ENCODE results near the gene MALT1. TPM values are rescaled to one million over a fixed set of nuclear protein-coding genes. Genes with fewer than 3 reads are reported as not detected.
A peak's percentile ranks its signal among the peaks of the same experiment; 100 is the strongest.
"Not testable (repeated sequence)": the region's sequence is repeated elsewhere in the genome, so short reads cannot be mapped to it uniquely, and the experiment has no call there.

Gene MALT1
- total RNA-seq, 1 donor from 2014 or later: 34.4 TPM

- ATAC-seq: no peak
These were observed 67.1 kb downstream of the MALT1 start for GRCh38 chr18:58738322-58738721.

DNA sequence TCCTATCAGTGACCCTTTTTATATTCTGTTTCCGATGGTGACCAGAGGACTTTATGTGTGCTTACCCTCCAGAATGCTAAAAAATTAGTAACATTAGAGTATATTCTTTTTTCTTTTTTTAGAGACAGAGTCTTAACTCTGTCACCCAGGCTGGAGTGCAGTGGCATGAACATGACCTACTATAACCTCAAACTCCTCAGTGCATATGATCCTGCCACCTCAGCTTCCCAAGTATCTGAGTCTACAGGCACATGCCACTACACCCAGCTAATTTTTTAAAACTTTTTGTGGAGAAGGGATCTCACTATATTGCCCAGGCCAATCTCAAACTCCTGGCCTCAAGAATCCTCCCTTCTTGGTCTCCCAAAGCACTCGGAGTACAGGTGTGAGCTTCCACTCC lies 74.6 kb downstream of the MALT1 start:
- no peak for ATAC-seq

DNA sequence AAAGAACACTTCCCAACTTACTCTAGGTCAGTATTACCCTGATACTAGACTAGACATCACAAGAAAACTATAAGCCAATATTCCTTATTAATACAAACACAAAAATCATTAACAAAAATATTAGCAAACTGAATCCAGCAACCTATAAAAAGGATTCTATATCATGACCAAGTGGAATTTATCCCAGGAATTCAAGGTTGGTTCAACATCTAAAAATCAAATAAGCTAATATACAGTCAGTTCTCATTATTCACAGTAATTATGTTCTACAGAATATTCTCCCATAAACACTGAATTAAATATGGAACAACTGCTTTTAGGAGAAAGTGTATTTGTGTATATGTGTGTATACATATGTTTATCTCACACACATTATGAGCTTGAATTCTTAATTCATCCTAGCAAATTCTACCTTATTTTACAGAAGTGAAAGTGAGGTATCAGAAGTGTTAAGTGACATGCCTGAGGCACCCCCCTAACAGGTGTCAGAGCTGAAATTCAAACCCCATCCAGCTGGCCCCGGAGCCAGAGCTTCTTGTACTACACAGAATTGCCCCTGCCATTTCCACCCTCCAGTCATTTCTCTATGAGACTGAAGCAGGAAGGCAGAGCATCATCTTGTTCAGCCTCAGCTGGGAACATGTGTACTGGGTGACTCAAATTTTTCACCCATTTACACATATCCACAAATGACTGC lies 77.8 kb downstream of the MALT1 start:
- ATAC-seq: no peak

DNA sequence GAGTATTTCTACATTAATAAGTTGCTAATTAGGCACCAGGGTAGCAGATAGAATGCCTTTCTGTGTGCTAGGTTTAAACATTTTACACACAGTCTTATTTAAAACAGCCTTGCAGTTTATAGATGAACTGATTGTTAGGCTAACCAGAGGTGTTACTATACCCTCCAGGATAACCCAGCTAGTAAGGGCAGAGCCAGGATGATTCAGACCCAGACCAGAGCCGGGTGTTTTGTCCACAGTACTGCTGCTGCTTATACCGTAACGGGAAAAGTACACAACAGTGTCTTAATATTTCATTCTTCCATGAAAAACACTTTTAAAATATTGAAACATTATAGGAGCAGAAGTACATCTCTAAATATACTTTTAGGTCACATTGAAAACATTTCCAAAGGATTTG lies 82.7 kb downstream of the MALT1 start:
- ATAC-seq: peak; percentile 42

- ATAC-seq: peak; percentile 36
These were observed 83.3 kb downstream of the MALT1 start for GRCh38 chr18:58754544-58755068.

DNA sequence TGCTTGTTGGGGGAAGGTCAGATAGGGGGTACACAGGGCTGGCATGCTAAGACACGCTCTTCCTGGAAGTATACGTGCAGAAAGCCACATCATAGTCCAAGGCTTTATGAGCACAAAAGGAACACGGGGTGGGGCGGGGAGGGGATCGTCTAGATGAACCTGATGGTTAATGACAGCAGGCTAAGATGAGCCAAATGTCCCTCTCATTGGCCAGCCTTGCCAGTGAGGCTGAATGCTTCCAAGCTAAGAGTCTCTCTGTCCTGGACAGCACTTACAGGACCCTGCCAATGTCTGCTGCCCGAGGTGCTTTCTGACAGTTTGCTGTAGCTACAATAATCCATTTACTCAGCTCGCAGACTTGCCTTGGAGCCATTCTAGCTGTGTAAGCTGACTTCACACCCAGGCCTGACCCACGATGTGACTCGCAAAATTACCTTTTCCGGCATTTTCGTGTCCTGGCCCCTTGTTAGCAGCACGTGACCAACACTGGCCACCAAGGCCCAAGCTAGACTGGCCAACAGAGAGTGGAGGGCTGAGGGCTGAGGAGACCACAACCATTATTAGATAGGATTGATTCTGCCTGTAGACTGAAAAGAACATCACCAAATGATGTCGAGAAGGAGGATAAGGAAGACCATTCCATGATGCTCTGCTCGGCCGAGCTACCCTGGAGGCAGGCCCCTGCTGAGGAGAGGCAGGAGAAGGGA lies 84.2 kb downstream of the MALT1 start:
- peak; percentile 79 for ATAC-seq

DNA sequence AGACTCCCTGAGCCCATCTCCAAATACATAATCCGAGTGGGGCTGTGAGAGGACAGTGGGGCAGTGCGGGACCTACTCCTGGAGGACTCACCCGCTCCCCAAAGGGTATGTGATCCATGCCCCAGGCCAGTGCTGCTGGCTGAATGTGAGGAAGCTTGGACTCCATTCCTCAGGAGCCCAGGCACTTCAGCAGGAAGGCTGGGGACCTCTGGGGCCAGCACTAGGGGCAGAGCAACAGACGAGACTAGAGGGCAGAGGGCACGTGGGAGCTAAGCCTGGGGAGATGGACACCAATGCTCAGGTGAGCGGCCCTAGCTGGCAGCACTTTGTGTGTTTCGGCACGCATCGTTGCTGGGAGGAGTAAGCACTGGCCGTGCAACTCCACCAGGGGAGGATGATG lies 84.9 kb downstream of the MALT1 start:
- ATAC-seq: peak; percentile 11

GRCh38 chr18:58756596-58757240 lies 85.5 kb downstream of the MALT1 start:
- no peak for ATAC-seq

- not testable (repeated sequence) for ATAC-seq
These were observed 86.1 kb downstream of the MALT1 start for GRCh38 chr18:58757351-58757750.

- no peak for ATAC-seq
These were observed 86.8 kb downstream of the MALT1 start for GRCh38 chr18:58758046-58758445.

DNA sequence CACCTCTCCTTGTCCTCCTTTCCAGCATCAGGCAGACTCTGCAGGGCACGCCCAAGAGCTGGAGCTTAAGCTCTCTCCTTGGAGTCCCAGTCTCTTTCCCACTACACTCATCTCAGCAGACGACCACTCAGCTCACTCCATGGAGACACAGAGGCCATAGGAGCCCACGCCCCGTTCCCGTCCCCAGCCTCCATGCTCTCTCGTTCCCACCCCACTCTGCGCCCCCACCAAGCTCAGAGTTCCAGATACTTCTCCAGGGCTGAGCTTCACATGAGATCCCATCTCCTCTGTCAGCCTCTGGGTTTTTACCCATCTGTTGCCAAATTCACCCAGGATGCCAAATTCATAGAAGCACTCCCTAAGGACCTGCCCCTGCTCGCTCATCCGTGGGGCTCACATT lies 87.3 kb downstream of the MALT1 start:
- ATAC-seq: no peak

DNA sequence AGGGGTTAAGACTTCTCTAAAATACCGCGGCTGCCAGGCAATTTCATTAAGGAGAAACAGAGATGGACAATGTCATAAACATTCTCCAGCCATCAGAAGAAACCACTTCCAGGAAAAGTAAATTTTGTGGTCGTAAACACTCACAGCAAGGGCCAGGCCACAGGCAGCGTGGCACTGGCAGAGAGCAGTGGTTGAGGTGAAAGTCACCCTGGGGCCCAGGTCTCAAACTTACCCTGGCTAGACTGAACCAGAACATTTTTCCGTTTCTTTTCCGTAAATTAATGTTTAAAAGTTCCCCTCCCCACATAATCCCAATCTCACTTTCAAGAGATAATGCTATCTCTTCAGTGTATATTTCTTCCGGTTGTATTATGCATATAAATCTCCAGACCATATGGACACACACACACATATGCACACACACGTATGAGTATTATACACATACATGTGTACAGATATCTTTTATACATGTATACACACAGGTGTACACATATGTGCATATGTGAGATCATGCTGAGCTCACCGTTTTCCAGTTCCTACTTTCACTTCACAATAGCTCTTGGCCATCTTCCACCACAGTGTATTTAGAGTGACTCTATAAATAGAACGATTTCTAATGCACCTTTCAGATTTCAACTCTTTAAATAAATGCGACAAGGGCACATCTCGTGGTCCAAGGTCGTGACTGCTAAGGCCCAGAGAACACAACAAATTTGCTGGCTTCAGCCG lies 90.1 kb downstream of the MALT1 start:
- ATAC-seq: no peak

DNA sequence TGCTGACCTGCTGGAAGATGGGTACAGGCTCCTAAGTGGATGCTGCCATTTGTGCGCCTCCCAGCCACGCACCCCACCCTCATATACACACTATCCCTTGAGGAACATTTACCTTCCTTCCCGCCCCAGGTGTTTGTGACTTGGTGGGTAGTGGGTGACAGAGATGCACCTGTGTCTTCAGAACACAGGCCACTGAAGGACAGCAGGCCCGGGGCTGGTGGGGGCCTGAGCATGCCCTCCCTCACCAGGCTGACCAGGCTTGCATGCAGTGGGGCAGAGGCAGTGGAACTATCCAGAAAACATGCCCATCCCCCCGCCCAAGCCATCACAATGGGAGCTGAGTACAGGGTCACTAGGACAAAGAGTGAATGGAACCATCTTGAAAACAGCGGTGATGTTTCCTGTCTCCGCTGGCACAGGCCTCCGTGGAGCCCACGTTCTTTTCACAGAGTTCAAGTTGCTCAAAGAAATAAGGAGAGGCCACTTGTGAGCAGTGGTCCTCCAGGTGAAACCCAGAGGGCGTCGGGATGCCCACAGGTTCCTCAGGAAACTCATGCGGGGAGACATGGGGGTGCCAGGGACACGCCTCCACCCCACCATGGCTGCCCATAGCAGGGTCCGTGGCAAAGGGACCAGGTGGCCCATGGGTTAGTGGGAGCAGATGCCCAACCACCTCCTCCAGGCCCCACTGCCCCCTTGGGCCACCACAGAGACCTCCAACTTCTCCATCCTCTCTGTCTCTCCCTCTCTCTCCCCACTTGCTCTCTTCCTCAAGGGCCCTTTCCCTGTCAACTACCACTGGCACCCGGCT lies 90.9 kb downstream of the MALT1 start:
- ATAC-seq: no peak

DNA sequence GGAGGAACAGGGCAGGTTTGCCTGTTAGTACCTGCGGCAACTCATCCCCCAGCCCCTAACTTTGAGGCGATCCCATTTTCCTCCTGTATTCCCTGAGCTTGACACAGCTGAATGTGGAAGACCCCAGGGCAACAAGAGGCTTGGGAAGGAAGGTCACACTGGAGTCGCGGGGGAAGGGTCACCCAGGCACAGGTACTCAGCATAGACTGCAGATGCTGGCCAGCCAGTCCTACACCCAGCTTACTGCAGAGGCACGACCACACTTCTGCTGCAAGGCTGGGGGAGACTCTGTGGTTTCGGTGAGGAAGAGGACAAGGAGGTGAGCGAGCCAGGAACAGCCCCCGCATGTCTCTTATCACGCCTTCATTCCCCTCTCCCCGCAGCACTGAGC lies 91.5 kb downstream of the MALT1 start:
- ATAC-seq: no peak

DNA sequence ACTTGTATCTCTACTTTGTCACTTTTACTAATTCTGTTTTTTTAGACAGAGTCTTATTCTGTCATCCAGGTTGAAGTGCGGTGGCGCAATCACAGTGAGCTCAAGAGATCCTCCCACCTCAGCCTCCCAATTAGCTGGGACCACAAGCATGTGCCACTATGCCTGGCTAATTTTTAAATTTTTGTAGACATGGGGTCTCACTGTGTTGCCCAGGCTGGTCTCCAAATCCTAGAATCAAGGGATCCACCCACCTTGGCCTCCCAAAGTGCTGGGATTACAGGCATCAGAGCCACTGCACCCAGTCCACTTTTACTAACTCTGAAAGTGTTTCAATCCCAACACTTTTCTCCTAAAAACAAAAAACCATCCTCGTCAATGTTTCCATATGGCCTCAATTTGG lies 94.9 kb downstream of the MALT1 start:
- ATAC-seq: no peak

DNA sequence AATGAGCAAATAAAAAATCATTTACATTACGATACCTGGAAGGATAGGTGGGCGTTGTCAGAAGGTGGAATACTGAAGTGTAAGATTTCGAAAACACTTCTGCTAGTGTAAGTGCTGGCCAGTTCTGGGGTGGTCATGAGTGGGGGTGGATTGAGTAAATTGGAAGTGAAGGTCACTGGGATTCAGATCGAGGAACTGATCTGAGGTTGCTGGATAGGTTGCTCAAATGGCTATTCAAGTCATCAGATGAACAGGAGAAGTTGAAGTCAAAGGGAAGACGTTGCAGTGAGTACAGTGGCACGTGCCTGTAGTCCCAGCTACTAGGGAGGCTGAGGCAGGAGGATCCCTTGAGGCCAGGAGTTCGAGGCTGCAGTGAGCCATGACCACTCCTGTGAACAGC lies 95.7 kb downstream of the MALT1 start:
- ATAC-seq: no peak

GRCh38 chr18:58768293-58768974 lies 97.2 kb downstream of the MALT1 start:
- ATAC-seq: peak; percentile 89

DNA sequence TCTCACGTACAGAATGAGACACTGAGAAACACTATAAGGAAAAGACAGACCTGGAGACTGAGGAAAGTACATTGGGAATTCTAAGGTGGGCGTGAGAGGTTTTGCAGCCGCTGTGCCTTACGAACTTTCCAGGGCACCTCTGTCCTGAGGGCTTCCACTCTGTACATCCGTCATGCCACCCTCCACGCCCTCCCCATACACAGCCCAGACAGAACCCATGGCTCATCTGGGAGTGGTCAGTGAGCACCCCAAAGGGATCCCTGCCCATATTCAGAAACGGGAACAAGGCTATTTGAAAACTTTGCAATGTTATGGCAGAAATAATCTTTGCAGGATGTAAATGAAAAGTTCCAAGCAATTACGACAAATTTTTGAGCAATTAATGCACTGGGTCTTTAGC lies 98.1 kb downstream of the MALT1 start:
- peak; percentile 61 for ATAC-seq

- ATAC-seq: no peak
These were observed 99.3 kb downstream of the MALT1 start for GRCh38 chr18:58770601-58771000.

DNA sequence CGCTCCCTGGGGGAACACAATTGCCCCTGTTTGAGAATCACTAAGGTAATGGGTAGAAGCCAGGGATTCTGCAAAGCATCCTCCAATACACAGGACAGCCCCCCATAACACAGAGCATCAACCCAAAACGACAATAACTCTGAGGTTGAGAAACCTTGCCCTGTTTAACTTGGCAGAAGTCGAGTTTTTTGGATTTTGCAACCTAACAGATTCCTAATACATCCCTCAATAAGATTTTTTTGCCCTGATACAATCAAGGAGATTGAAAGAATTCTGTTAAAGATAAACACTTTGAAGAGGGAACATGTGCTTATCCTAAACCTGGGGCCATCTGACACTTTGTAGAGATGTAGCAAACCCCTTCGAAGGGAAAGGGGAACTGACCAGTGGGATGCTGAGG lies 100.9 kb downstream of the MALT1 start:
- ATAC-seq: no peak

DNA sequence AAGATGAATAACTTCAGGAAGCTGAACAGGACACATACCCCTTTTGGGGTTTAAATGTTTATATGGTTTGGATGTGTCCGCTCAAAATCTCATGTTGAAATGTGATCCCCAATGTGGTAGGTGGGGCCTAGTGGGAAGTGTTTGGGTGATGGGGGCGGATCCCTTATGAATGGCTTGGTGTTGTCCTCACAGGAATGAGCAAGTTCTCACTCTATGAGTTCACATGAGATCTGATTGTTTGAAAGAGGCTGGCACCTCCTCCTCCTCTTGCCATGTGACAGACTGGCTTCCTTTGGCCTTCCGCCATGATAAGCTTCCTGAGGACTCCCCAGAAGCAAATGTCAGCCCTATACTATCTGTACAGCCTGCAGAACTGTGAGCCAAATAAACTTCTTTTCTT lies 104.8 kb downstream of the MALT1 start:
- ATAC-seq: peak; percentile 27
